ENCODE data around the gene FASN. TPM values are rescaled to one million over a fixed set of nuclear protein-coding genes. Genes with fewer than 3 reads are reported as not detected.

FASN gene
- total and polyA plus RNA-seq, 2 donors (not counting 3 experiments of a cell fraction or from before 2014, with no cell fraction given), result 101 to 360 TPM

DNA sequence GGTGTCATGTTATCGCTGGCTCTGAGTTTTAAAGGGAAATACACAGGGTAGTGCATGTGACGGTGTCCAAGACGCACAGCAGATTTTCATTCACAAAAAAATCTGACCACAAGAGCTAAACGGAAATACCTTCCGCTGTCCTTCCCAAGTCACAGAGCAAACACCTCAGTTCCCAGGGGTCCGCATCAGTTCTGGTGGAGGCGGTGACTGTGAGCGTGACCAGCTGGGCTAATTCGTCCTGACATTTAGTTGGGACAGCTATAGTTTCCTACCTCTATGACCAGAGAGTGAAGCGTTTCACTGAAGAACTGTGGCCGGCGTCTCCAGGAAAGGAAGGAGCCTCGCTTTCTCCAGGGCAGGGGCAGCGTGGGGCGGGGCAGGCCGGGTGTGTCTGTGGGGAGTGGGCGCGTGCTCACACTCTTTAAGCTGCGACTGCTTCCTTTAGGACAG is 10.5 kb upstream of the FASN start:
- intact Hi-C loops (cut with micrococcal nuclease), result no loop called here
- POLR2A ChIA-PET, result no interaction called here
- no peak overlapping the region for H3K4me3 ChIP-seq (replicated peaks in 1 of 3; ENCODE audit: insufficient read depth in 1 of 3, low read depth in 1 of 3, low read length in 3 of 3)
- CTCF ChIA-PET, result no interaction called here
- H2AFZ ChIP-seq (ENCODE audit: low read depth, low read length), result no peak overlapping the region
- H3K9ac ChIP-seq (replicated peaks; ENCODE audit: extremely low read depth, insufficient read depth, low read length), result no peak overlapping the region
- no peaks in the 10 kb centered on the region for H4K20me1 ChIP-seq (replicated peaks; ENCODE audit: control insufficient read depth, extremely low read depth, insufficient read depth, low read length)
- no peak overlapping the region for H3K4me2 ChIP-seq (ENCODE audit: insufficient read depth, low read length)
- H3K9me1 ChIP-seq (replicated peaks; ENCODE audit: control insufficient read depth, extremely low read depth, insufficient read depth, low read length), result no peaks in the 10 kb centered on the region
- no peaks in the 10 kb centered on the region for H3K27me3 ChIP-seq (ENCODE audit: control insufficient read depth in 2 of 2, insufficient read depth in 2 of 2, low read length in 2 of 2)
- H3K4me1 ChIP-seq (ENCODE audit: control insufficient read depth, extremely low read depth, insufficient read depth, low read length), result peaks cover 10% of the 10 kb centered on the region
- H3K9me3 ChIP-seq (replicated peaks; ENCODE audit: control insufficient read depth, insufficient read depth, low read length), result no peaks in the 10 kb centered on the region
- no peak overlapping the region for H3K27ac ChIP-seq (ENCODE audit: insufficient read depth, low read depth, low read length)
- TF ChIP-seq MAX (IDR thresholded peaks at IDR 0.05; ENCODE audit: insufficient read depth, insufficient read length), result no peak
- no peak for TF ChIP-seq POLR2A (IDR thresholded peaks at IDR 0.05; ENCODE audit: low read depth, low read length)
- no peak for TF ChIP-seq FOS (IDR thresholded peaks at IDR 0.05; ENCODE audit: borderline replicate concordance, insufficient read depth, low read length)
- TF ChIP-seq JUN (IDR thresholded peaks at IDR 0.05; ENCODE audit: borderline replicate concordance, insufficient read depth, insufficient read length, low read depth), result no peak
- TF ChIP-seq CTCF (IDR thresholded peaks at IDR 0.05; ENCODE audit: extremely low read depth in 1 of 2, insufficient read depth in 1 of 2, low read depth in 1 of 2, low read length in 2 of 2), result no peak
- TF ChIP-seq POLR2AphosphoS5 (IDR thresholded peaks at IDR 0.05; ENCODE audit: insufficient read depth, low read depth, low read length), result no peak
- no peak for TF ChIP-seq GATA2 (IDR thresholded peaks at IDR 0.05; ENCODE audit: insufficient read depth, insufficient read length, low read depth, low read length)
- TF ChIP-seq MYC (IDR thresholded peaks at IDR 0.05; ENCODE audit: low read depth, low read length), result no peak
- TF ChIP-seq EZH2 (IDR thresholded peaks at IDR 0.05; ENCODE audit: borderline replicate concordance, low read depth, low read length, severe bottlenecking), result no peak
- FAIRE-seq (no peak), DNase-seq (ENCODE audit: low read depth, low spot score) (no peak)
- dilution Hi-C loops (cut with MboI; ENCODE audit: extremely low pct_ligation_motif_present, low sequenced_read_pairs), result no loop called here
- no peaks in the 10 kb centered on the region for H3K79me2 ChIP-seq (ENCODE audit: control insufficient read depth, insufficient read depth, low read length)
- BruUV-seq (replicated peaks), result no TSS peak
- H3K36me3 ChIP-seq (ENCODE audit: control insufficient read depth in 2 of 2, extremely low read depth in 1 of 2, insufficient read depth in 2 of 2, low read length in 2 of 2), result no peaks in the 10 kb centered on the region
